COLO668 (cell line): Measurements from ENCODE around the gene STAT1.

ENCODE experiments used
- DNase-seq: peaks from one replicate; lab custom pipeline; 2025; ENCODE audit not compliant: unreplicated experiment; lab: John Stamatoyannopoulos, UW

STAT1 gene

DNA sequence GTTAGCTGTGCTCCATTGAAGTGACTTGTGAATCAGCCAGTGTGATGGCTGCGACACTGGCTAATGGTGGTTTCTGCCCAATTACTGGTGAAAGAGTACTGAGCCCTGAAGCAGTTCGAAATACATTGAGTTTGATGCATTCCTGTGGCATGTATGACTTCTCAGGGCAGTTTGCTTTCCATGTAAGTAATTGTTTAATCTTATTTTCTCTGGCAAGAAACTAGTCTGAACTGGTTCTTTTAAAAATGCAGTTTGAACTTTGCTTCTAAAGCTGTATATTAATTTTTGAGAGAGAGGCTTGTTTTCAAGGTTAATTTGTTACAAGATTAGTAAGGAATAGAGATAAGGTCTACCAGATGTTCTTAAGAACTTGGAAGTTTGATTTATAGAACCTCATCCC is 86.7 kb downstream of the STAT1 start:
- no peak for DNase-seq

DNA sequence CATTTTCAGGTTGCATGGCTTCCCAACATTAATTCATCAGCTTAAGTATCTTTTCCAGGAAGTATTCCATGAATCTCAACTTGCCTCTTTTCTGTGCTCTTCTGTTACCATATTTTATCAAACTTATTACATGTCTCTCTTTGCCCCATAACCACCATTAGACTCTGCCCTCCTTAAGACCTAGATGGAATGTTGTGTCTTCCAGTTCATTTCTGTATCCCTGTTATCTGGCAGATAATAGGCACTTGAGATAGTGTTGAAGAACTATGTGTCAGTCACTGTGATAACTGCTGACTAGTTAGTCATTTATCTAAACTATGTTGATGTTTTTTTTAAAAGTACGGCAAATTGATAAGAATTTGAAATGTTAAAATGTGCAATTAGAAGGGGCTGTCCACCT is 91.6 kb downstream of the STAT1 start:
- DNase-seq, result no peak

DNA sequence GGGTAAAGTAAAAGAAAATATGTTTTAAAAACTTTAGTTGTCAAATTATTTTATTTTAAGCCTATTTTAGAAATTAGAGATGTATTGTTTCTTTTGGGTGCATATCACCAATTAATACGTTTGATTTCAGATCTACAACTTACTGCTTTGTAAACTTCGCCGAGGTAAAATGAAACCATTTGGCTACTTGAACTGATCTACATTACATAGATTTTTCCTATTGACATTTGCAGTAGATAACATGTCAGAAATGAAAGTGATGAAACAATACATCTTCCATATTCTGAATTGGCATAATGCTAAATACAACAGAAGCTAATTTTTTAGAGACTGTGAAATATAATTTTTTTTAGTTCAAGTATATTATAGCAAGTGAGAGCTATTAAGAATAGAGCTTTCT is 93.9 kb downstream of the STAT1 start:
- DNase-seq, result no peak
